ENCODE measurements around the gene ISG20L2. TPM values are rescaled to one million over a fixed set of nuclear protein-coding genes. Genes with fewer than 3 reads are reported as not detected.

Gene ISG20L2
- total RNA-seq, 1 donor from 2014 or later: 33.0 TPM

- no peak for TF ChIP-seq CTCF (IDR thresholded peaks at IDR 0.05)
- peaks cover 4% of the 10 kb centered on the region for H3K4me1 Mint-ChIP-seq (ENCODE audit: unreplicated experiment)
- DNase-seq (ENCODE audit: extremely low spot score, unreplicated experiment): no peak
- H3K9me3 Mint-ChIP-seq (ENCODE audit: unreplicated experiment): no peaks in the 10 kb centered on the region
- H3K36me3 Mint-ChIP-seq (ENCODE audit: unreplicated experiment): peaks cover 23% of the 10 kb centered on the region
- no peaks in the 10 kb centered on the region for H3K27me3 Mint-ChIP-seq (ENCODE audit: unreplicated experiment)
- H3K27ac Mint-ChIP-seq (ENCODE audit: unreplicated experiment): no peak overlapping the region
- H3K4me3 Mint-ChIP-seq (ENCODE audit: unreplicated experiment): no peak overlapping the region
Measured at GRCh38 chr1:156721131-156721530, 7.4 kb downstream of the ISG20L2 start.

DNA sequence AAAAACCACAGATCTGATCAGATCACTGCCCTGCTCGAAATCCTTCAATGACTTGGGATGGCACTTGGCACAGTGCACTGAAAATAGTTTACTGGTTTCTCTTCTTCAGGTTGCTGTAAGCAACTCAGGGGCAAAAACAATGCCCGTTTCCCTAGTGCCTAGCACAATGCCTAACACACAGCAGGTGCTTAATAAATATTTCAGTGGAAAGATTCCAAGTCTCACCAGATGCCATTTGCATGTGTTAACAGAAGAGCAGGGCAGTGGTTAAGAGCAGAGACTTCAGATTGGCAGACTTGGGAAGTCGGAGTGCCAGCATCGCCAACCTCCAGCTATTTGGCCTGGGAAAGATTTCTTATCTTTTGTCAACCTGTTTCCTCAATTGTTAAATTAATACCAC lies 11.2 kb downstream of the ISG20L2 start:
- H3K36me3 Mint-ChIP-seq (ENCODE audit: unreplicated experiment): peaks cover 18% of the 10 kb centered on the region
- no peaks in the 10 kb centered on the region for H3K9me3 Mint-ChIP-seq (ENCODE audit: unreplicated experiment)
- no peak overlapping the region for H3K4me3 Mint-ChIP-seq (ENCODE audit: unreplicated experiment)
- no peaks in the 10 kb centered on the region for H3K27me3 Mint-ChIP-seq (ENCODE audit: unreplicated experiment)
- no peak for TF ChIP-seq CTCF (IDR thresholded peaks at IDR 0.05)
- no peak for DNase-seq (ENCODE audit: extremely low spot score, unreplicated experiment)
- H3K27ac Mint-ChIP-seq (ENCODE audit: unreplicated experiment): no peak overlapping the region
- peaks cover 21% of the 10 kb centered on the region for H3K4me1 Mint-ChIP-seq (ENCODE audit: unreplicated experiment)

- H3K36me3 Mint-ChIP-seq (ENCODE audit: unreplicated experiment): peaks cover 12% of the 10 kb centered on the region
- H3K27ac Mint-ChIP-seq (ENCODE audit: unreplicated experiment): peak overlapping the region; percentile 58
- TF ChIP-seq CTCF (IDR thresholded peaks at IDR 0.05): no peak
- DNase-seq (ENCODE audit: extremely low spot score, unreplicated experiment): no peak
- no peak overlapping the region for H3K4me3 Mint-ChIP-seq (ENCODE audit: unreplicated experiment)
- peaks cover 46% of the 10 kb centered on the region for H3K4me1 Mint-ChIP-seq (ENCODE audit: unreplicated experiment)
- no peaks in the 10 kb centered on the region for H3K9me3 Mint-ChIP-seq (ENCODE audit: unreplicated experiment)
- H3K27me3 Mint-ChIP-seq (ENCODE audit: unreplicated experiment): no peaks in the 10 kb centered on the region
Measured at GRCh38 chr1:156714830-156715229, 13.7 kb downstream of the ISG20L2 start.

DNA sequence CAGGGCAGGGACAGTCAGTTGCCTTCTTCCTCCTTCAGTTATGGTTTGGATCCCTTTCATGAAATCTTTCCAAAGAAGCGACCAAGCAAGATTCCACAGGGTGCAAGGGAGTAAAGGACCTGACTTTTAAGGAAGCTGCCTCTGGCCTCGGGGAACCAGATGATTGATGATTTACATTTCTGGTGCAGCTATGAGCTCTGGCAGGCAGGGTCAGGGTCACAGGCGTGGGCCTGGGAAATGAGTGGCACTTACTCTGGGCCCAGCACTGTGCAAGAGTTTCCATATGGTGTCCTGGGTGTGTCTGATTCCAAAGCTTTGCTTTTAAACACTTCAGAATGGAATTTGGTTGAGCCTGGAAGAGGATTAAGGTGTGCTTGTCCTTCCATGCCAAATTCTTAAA lies 15.9 kb downstream of the ISG20L2 start:
- no peak overlapping the region for H3K4me3 Mint-ChIP-seq (ENCODE audit: unreplicated experiment)
- TF ChIP-seq CTCF (IDR thresholded peaks at IDR 0.05): no peak
- no peak for DNase-seq (ENCODE audit: extremely low spot score, unreplicated experiment)
- H3K36me3 Mint-ChIP-seq (ENCODE audit: unreplicated experiment): peaks cover 12% of the 10 kb centered on the region
- H3K27me3 Mint-ChIP-seq (ENCODE audit: unreplicated experiment): no peaks in the 10 kb centered on the region
- no peaks in the 10 kb centered on the region for H3K9me3 Mint-ChIP-seq (ENCODE audit: unreplicated experiment)
- peaks cover 69% of the 10 kb centered on the region for H3K4me1 Mint-ChIP-seq (ENCODE audit: unreplicated experiment)
- H3K27ac Mint-ChIP-seq (ENCODE audit: unreplicated experiment): peak overlapping the region; percentile 42

DNA sequence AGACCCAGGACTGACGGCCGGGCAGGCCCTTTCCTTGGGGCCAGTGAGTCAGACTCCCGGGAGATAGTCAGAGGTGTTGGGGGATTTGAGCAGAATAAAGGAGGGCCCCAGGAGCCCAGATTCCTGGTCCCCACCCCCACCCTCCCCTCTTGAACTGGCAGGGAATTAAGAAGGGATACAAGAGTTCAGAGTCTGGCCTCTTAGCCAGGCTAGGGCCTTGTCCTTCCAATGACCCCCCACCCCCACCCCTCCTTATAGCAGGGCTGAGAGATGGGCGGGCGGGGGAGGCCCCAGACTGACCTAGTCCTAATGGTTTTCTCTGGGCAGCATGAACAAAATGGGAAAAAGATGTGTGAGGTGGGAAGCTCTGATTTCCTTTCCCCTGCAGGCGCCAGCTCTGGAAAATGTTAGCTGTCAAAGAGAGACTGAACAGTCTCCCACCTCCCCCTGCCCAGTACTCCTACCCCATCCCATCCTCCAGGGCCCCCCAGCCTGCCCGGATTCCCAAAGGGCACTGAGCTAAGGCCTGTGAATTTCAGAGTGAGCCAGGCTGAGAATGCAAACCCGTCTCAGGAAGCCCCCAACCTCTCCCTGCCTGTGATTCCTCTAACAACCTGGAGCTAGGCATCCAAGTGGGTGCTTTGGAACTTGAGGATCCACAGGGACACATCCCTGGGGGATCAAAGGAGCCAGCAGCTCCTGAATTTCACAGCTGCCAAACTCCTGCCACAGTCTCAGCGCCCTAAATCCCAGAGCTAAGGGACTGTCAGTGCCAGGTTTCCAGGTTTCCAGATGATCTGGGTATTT lies 17.4 kb downstream of the ISG20L2 start:
- H3K27ac Mint-ChIP-seq (ENCODE audit: unreplicated experiment): peak overlapping the region; percentile 82

More for the DNA sequence above, 17.4 kb downstream of the ISG20L2 start:
- H3K36me3 Mint-ChIP-seq (ENCODE audit: unreplicated experiment): peaks cover 8% of the 10 kb centered on the region
- no peaks in the 10 kb centered on the region for H3K27me3 Mint-ChIP-seq (ENCODE audit: unreplicated experiment)
- TF ChIP-seq CTCF (IDR thresholded peaks at IDR 0.05): no peak
- DNase-seq (ENCODE audit: extremely low spot score, unreplicated experiment): no peak
- peaks cover 82% of the 10 kb centered on the region for H3K4me1 Mint-ChIP-seq (ENCODE audit: unreplicated experiment)
- H3K9me3 Mint-ChIP-seq (ENCODE audit: unreplicated experiment): no peaks in the 10 kb centered on the region
- H3K4me3 Mint-ChIP-seq (ENCODE audit: unreplicated experiment): peak overlapping the region; percentile 14
